ENCODE measurements around the gene ITPRID2.

The ITPRID2 gene

DNA sequence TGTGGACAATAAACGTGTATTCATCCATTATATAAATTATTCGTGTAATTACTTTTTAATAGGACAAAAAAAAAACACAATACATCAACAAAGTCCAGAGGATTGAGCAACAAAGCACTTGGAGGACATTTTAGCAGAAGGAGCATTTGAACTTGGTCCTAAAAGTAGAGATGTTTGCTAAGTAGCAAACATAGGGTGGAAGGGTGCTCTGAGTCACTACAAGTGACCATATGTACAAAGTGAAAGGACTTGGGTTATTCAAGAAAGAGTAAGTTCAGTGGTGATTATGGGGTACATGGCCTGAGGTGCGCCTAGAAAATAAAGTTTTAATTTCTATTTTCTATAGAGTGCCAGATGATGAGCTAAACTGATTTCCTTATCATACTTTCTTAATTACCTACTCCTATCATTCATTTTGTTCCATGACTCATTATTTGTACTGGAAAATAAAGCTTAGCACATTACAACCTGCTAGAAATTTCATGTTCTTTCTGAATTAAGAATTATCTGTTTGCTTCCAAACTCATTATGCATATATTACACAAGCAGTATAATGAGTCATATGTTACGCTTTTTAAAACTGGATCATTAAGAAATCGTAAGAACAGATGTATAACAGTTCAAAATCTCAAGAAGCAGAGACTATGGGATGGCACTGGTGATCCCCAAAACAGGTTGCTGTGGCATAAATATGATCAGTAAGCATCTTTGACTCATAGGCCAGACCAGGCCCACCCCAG lies 81.1 kb downstream of the ITPRID2 start:
- in situ Hi-C loops (cut with MboI; ENCODE audit: low sequenced_read_pairs, unreplicated experiment): no loop called here
- TF ChIP-seq, protein P1, sequence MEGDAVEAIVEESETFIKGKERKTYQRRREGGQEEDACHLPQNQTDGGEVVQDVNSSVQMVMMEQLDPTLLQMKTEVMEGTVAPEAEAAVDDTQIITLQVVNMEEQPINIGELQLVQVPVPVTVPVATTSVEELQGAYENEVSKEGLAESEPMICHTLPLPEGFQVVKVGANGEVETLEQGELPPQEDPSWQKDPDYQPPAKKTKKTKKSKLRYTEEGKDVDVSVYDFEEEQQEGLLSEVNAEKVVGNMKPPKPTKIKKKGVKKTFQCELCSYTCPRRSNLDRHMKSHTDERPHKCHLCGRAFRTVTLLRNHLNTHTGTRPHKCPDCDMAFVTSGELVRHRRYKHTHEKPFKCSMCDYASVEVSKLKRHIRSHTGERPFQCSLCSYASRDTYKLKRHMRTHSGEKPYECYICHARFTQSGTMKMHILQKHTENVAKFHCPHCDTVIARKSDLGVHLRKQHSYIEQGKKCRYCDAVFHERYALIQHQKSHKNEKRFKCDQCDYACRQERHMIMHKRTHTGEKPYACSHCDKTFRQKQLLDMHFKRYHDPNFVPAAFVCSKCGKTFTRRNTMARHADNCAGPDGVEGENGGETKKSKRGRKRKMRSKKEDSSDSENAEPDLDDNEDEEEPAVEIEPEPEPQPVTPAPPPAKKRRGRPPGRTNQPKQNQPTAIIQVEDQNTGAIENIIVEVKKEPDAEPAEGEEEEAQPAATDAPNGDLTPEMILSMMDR (IDR thresholded peaks at IDR 0.05; ENCODE audit: borderline replicate concordance, control extremely low read depth, extremely low read depth, insufficient read depth, missing control alignments): no peak
- DNase-seq (ENCODE audit: low spot score): no peak

GRCh38 chr2:181973171-181973783 lies 81.7 kb downstream of the ITPRID2 start:
- in situ Hi-C loops (cut with MboI; ENCODE audit: low sequenced_read_pairs, unreplicated experiment): no loop called here
- TF ChIP-seq, protein P1 (IDR thresholded peaks at IDR 0.05; ENCODE audit: borderline replicate concordance, control extremely low read depth, extremely low read depth, insufficient read depth, missing control alignments): no peak
- no peak for DNase-seq (ENCODE audit: low spot score)

DNA sequence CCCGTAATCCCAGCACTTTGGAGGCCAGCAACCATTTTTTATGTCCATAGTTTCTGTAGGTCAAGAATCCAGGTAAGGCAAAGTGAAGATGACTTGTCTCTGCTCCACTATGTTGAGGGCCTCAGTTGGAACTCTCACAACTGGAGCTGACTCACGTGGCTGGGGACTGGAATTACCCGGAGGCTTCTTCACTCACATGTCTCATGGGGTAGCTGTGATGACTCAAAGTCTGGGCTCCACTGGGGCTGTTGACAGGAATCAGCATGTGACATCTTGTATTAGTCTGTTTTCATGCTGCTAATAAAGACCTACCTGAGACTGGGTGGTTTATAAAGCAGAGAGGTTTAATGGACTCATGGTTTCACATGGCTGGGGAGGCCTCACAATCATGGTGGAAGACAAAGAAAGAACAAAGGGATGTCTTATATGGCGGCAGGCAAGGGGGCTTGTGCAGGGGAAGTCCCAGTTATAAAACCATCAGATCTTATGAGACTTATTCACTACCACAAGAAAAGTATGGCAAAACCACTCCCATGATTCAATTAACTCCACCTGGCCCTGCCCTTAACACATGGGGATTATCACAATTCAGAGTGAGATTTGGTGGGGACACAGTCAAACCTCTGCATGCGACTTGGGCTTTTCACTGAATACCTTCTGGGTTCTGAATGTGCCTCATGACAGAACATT lies 86.3 kb downstream of the ITPRID2 start:
- TF ChIP-seq, protein P1 (IDR thresholded peaks at IDR 0.05; ENCODE audit: borderline replicate concordance, control extremely low read depth, extremely low read depth, insufficient read depth, missing control alignments): no peak
- in situ Hi-C loops (cut with MboI; ENCODE audit: low sequenced_read_pairs, unreplicated experiment): no loop called here
- DNase-seq (ENCODE audit: low spot score): no peak

GRCh38 chr2:181978351-181979150 lies 87.0 kb downstream of the ITPRID2 start:
- no peak for DNase-seq (ENCODE audit: low spot score)
- in situ Hi-C loops (cut with MboI; ENCODE audit: low sequenced_read_pairs, unreplicated experiment): no loop called here
- TF ChIP-seq, protein P1 (IDR thresholded peaks at IDR 0.05; ENCODE audit: borderline replicate concordance, control extremely low read depth, extremely low read depth, insufficient read depth, missing control alignments): no peak

Measured in GM13976 (cell line).